Uterus (tissue), 2 donors: ENCODE measurements around the gene FNDC1.

Experiments used
- POLR2A ChIP-seq, 2 donors: fragments of 450-650 bp; IDR thresholded peaks; one replicate each; pipeline ENCODE4 v1.6.1; 2016; ENCODE audit warnings: antibody characterized with exemption in 2 of 2, mild to moderate bottlenecking in 1 of 2, moderate library complexity in 1 of 2
- TF ChIP-seq, protein P1 (sequence below), 4 experiments: fragments of 200-600 bp in 2 of 4; fragments of 450-650 bp in 2 of 4; sonication (generic) in 2 of 4; IDR thresholded peaks; one replicate each; pipeline ENCODE4 v1.5.1; 2016 to 2019; ENCODE audit warnings: antibody characterized with exemption in 4 of 4, mild to moderate bottlenecking in 2 of 4, moderate library complexity in 1 of 4

DNA sequence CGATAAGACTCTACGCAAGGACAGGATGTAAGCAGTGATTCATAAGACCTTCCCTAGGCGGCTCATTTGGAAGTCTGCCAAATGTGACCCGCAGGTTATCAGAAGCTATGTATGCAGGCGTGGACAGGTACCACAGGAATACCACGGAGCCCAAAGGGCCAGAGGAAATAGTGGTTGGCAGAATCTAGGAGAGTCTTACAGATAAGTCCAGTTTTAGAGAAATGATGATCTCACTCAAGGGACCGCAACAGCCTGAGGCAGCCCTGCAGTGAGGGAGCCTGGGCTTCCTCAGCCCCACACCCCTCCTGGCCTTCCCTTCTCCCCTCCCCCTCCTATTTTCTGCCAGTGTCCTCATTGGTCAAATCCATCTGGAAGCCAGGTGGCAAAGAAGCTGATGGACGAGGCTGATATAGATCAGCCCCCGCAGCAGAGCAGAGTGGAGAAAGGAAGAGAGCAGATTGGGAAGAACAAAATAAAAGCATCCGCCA is 110.6 kb downstream of the FNDC1 start:
- TF ChIP-seq, protein P1, sequence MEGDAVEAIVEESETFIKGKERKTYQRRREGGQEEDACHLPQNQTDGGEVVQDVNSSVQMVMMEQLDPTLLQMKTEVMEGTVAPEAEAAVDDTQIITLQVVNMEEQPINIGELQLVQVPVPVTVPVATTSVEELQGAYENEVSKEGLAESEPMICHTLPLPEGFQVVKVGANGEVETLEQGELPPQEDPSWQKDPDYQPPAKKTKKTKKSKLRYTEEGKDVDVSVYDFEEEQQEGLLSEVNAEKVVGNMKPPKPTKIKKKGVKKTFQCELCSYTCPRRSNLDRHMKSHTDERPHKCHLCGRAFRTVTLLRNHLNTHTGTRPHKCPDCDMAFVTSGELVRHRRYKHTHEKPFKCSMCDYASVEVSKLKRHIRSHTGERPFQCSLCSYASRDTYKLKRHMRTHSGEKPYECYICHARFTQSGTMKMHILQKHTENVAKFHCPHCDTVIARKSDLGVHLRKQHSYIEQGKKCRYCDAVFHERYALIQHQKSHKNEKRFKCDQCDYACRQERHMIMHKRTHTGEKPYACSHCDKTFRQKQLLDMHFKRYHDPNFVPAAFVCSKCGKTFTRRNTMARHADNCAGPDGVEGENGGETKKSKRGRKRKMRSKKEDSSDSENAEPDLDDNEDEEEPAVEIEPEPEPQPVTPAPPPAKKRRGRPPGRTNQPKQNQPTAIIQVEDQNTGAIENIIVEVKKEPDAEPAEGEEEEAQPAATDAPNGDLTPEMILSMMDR (IDR thresholded peaks at IDR 0.05), result no peak
- no peak for TF ChIP-seq POLR2A (IDR thresholded peaks at IDR 0.05)
